OCI-LY3 (cell line): ENCODE data around the gene ADGRL2.
"Not testable (repeated sequence)": the region's sequence is repeated elsewhere in the genome, so short reads cannot be mapped to it uniquely, and the experiment has no call there.

ENCODE experiments used
- H2AFZ ChIP-seq: fragments of 200-600, 300-600 bp; shearing (Covaris generic); 2 replicates; pipeline ENCODE4 v1.6.0; 2014; ENCODE audit warnings: antibody characterized with exemption, low read depth, low read length
- H3K27ac ChIP-seq: fragments of 200-600, 300-600 bp; sonication (generic); 2 replicates; pipeline ENCODE4 v1.5.1; 2014; ENCODE audit warnings: mild to moderate bottlenecking, low read length, moderate library complexity, mixed read lengths
- H3K27me3 ChIP-seq: fragments of 200-600, 300-600 bp; sonication (generic); 2 replicates; pipeline ENCODE4 v1.6.1; 2014; ENCODE audit warnings: low read depth, low read length, mixed read lengths
- H3K36me3 ChIP-seq: fragments of 200-600, 300-600 bp; sonication (generic); replicated peaks from 2 replicates; pipeline ENCODE3; 2014; ENCODE audit warnings: low read depth, low read length, mixed read lengths
- H3K4me1 ChIP-seq: fragments of 300-600, 200-600 bp; sonication (generic); 2 replicates; pipeline ENCODE4 v1.6.1; 2014; ENCODE audit warnings: low read length, mixed read lengths
- H3K4me2 ChIP-seq: fragments of 200-600, 300-600 bp; sonication (generic); 2 replicates; pipeline ENCODE4 v1.6.1; 2014; ENCODE audit warnings: low read length, mixed read lengths
- H3K4me3 ChIP-seq: fragments of 300-600, 200-600 bp; sonication (generic); 2 replicates; pipeline ENCODE4 v1.5.1; 2014; ENCODE audit warnings: antibody characterized with exemption, mild to moderate bottlenecking, low read length, moderate library complexity
- H3K79me2 ChIP-seq: fragments of 300-600, 200-600 bp; shearing (Covaris generic); 2 replicates; pipeline ENCODE4 v1.6.1; 2014; ENCODE audit warnings: mild to moderate bottlenecking, low read length, mixed read lengths
- H3K9ac ChIP-seq: fragments of 300-600, 200-600 bp; shearing (Covaris generic); 2 replicates; pipeline ENCODE4 v1.6.0; 2014; ENCODE audit warnings: mild to moderate bottlenecking, low read length, moderate library complexity
- H3K9me3 ChIP-seq: fragments of 200-600, 300-600 bp; shearing (Covaris generic); 2 replicates; pipeline ENCODE4 v1.6.1; 2014; ENCODE audit warnings: low read length, mixed read lengths; ENCODE audit not compliant: insufficient read depth
- H4K20me1 ChIP-seq: fragments of 200-600, 300-600 bp; sonication (generic); 2 replicates; pipeline ENCODE4 v1.6.1; 2016; ENCODE audit warnings: low read length, mixed read lengths; ENCODE audit not compliant: insufficient read depth
- CTCF ChIP-seq: fragments of 200-600, 300-600 bp; sonication (generic); IDR thresholded peaks from 2 replicates; pipeline ENCODE4 v1.5.1; 2014; ENCODE audit warnings: antibody characterized with exemption, low read length, low read depth
- EZH2phosphoT487 ChIP-seq: fragments of 200-600 bp; shearing (Covaris generic); IDR thresholded peaks from 2 replicates; pipeline ENCODE4 v1.6.1; 2018; ENCODE audit warnings: antibody characterized with exemption, mixed run types, low read depth

ADGRL2 gene

GRCh38 chr1:81852961-81853360 lies 52.2 kb downstream of the ADGRL2 start:
- no peaks in the 10 kb centered on the region for H3K4me1 ChIP-seq
- no peak overlapping the region for H3K4me2 ChIP-seq
- no peaks in the 10 kb centered on the region for H3K27me3 ChIP-seq
- no peak overlapping the region for H3K4me3 ChIP-seq
- H3K9ac ChIP-seq, result no peak overlapping the region
- H3K79me2 ChIP-seq, result no peaks in the 10 kb centered on the region
- no peaks in the 10 kb centered on the region for H3K36me3 ChIP-seq
- no peaks in the 10 kb centered on the region for H4K20me1 ChIP-seq
- TF ChIP-seq CTCF (no peak), EZH2phosphoT487 (no peak)
- H3K9me3 ChIP-seq, result no peaks in the 10 kb centered on the region
- H3K27ac ChIP-seq, result no peak overlapping the region
- H2AFZ ChIP-seq, result no peak overlapping the region

DNA sequence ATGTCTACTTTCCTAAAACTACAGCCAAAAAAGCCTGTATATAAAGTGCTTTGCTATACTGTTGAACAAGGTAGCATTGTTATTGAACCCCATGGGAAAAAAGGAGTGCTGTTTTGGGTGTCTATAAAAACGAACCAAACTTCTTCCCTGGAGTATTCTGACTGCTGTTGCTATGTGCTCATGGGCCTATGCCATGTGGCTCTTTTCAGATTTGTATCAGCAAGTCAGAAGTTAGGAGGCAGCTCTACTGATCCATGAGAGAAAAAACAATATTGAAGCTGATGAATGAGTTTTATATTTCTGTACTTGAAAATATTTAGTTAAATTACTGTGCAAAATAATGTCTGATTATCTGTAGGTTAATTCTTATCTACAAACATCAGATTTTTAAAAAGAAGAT lies 66.5 kb downstream of the ADGRL2 start:
- no peak overlapping the region for H2AFZ ChIP-seq
- H3K9me3 ChIP-seq, result no peaks in the 10 kb centered on the region
- no peaks in the 10 kb centered on the region for H3K27me3 ChIP-seq
- H4K20me1 ChIP-seq, result no peaks in the 10 kb centered on the region
- TF ChIP-seq CTCF, result no peak
- no peak overlapping the region for H3K4me2 ChIP-seq
- H3K79me2 ChIP-seq, result no peaks in the 10 kb centered on the region
- no peaks in the 10 kb centered on the region for H3K4me1 ChIP-seq
- no peaks in the 10 kb centered on the region for H3K36me3 ChIP-seq
- no peak overlapping the region for H3K27ac ChIP-seq
- no peak overlapping the region for H3K9ac ChIP-seq
- no peak overlapping the region for H3K4me3 ChIP-seq

DNA sequence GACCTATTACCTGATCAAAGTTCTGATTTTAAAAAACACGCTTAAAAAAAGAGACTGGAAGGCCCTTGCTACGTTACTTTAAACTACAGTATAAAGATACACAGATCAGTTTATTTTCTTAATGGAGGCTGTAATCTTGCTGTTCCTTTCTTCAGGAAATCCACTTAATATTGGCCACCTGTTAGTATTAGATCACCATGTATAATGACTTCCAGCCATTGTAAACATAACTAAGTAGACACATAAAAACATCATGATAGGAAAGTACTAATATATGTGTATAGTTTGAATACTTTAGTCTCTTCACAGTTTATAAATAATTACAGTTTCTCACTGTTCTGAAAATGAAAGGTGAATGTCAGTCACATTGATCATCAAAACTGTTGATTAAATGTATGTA lies 68.6 kb downstream of the ADGRL2 start:
- H3K4me3 ChIP-seq, result no peak overlapping the region
- no peak overlapping the region for H3K4me2 ChIP-seq
- H3K9ac ChIP-seq, result no peak overlapping the region
- no peaks in the 10 kb centered on the region for H3K79me2 ChIP-seq
- no peaks in the 10 kb centered on the region for H4K20me1 ChIP-seq
- no peak overlapping the region for H3K27ac ChIP-seq
- no peaks in the 10 kb centered on the region for H3K36me3 ChIP-seq
- no peaks in the 10 kb centered on the region for H3K27me3 ChIP-seq
- no peak overlapping the region for H2AFZ ChIP-seq
- TF ChIP-seq EZH2phosphoT487, result no peak
- no peak for TF ChIP-seq CTCF
- H3K4me1 ChIP-seq, result no peaks in the 10 kb centered on the region
- H3K9me3 ChIP-seq, result no peaks in the 10 kb centered on the region

DNA sequence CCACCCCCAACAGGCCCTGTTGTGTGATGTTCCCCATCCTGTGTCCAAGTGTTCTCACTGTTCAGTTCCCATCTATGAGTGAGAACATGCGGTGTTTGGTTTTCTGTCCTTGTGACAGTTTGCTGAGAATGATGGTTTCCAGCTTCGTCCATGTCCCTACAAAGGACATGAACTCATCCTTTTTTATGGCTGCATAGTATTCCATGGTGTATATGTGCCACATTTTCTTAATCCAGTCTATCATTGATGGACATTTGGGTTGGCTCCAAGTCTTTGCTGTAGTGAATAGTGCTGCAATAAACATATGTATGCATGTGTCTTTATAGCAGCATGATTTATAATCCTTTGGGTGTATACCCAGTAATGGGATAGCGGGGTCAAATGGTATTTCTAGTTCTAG lies 70.4 kb downstream of the ADGRL2 start:
- not testable (repeated sequence) for H4K20me1 ChIP-seq, H3K27ac ChIP-seq, H3K79me2 ChIP-seq, H3K9ac ChIP-seq, H3K4me3 ChIP-seq, H3K4me1 ChIP-seq, H3K9me3 ChIP-seq, H3K4me2 ChIP-seq, H3K27me3 ChIP-seq, H3K36me3 ChIP-seq, H2AFZ ChIP-seq

DNA sequence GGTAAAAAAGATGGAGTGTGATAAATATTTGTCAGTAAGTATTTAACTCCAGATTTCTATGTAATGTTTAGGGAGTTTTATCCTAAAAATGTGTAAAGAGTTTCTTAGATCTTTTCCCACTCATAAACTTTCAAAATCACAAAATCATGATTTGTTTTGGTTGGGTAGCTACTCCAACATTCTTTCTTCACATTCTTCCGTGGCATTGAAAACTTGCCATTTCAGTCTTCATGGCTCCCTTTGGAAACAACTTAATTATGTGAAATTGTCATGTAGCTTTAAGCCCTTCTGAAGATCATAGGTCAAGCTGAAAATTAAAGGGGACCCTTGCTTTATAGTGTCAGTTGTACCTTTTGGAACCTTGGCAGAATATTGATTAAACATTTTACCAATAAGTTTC lies 73.2 kb downstream of the ADGRL2 start:
- no peak overlapping the region for H3K4me2 ChIP-seq
- H3K4me3 ChIP-seq, result no peak overlapping the region
- H3K36me3 ChIP-seq, result no peaks in the 10 kb centered on the region
- H3K27me3 ChIP-seq, result no peaks in the 10 kb centered on the region
- TF ChIP-seq EZH2phosphoT487 (no peak), CTCF (no peak)
- no peak overlapping the region for H3K27ac ChIP-seq
- no peaks in the 10 kb centered on the region for H3K9me3 ChIP-seq
- no peak overlapping the region for H2AFZ ChIP-seq
- H3K9ac ChIP-seq, result no peak overlapping the region
- no peaks in the 10 kb centered on the region for H4K20me1 ChIP-seq
- H3K79me2 ChIP-seq, result no peaks in the 10 kb centered on the region
- H3K4me1 ChIP-seq, result no peaks in the 10 kb centered on the region
